SW 1271 (cell line): Measurements from ENCODE around the gene OR4D9.
"Not testable (repeated sequence)": the region's sequence is repeated elsewhere in the genome, so short reads cannot be mapped to it uniquely, and the experiment has no call there.

Experiments used
- DNase-seq, 2 experiments: peaks; one replicate each; lab custom pipeline; 2025; lab: John Stamatoyannopoulos, UW

OR4D9 gene

GRCh38 chr11:59510941-59511589, at the start of gene OR4D9:
TSS of gene OR4D9 (plus strand) at chr11:59511539. CDS start at chr11:59514913, 3,374 bp downstream.
- DNase-seq, result no peak

GRCh38 chr11:59463190-59463641, 48.1 kb upstream of the OR4D9 start:
- no peak for DNase-seq

- DNase-seq, result no peak
Measured at GRCh38 chr11:59473015-59473414, 38.3 kb upstream of the OR4D9 start, which contains the start of gene OR4D10. TSS of gene OR4D10 (plus strand) at chr11:59473315. CDS start at chr11:59477430, 4,115 bp downstream.

- DNase-seq, result no peak
Measured at GRCh38 chr11:59475176-59475575, 36.2 kb upstream of the OR4D9 start.

GRCh38 chr11:59479906-59480305, 31.4 kb upstream of the OR4D9 start:
- no peak for DNase-seq

GRCh38 chr11:59480359-59480758, 31.0 kb upstream of the OR4D9 start:
- no peak for DNase-seq

- no peak for DNase-seq
Measured at GRCh38 chr11:59501931-59502330, 9.4 kb upstream of the OR4D9 start.

- DNase-seq, result no peak
Measured at GRCh38 chr11:59503276-59503675, 8.1 kb upstream of the OR4D9 start, which contains the start of gene OR4D11. TSS of gene OR4D11 (plus strand) at chr11:59503576. CDS start at chr11:59503576, 0 bp downstream.

- no peak for DNase-seq
Measured at GRCh38 chr11:59511675-59512074, 336 bp downstream of the OR4D9 start.

- not testable (repeated sequence) for DNase-seq
Measured at GRCh38 chr11:59520139-59520538, 8.8 kb downstream of the OR4D9 start.

GRCh38 chr11:59520741-59521140, 9.4 kb downstream of the OR4D9 start:
- DNase-seq, result no peak

GRCh38 chr11:59523541-59523940, 12.2 kb downstream of the OR4D9 start:
- DNase-seq, result no peak

- no peak for DNase-seq
Measured at GRCh38 chr11:59528711-59529110, 17.4 kb downstream of the OR4D9 start.

- DNase-seq, result no peak
Measured at GRCh38 chr11:59532620-59533019, 21.3 kb downstream of the OR4D9 start.

- no peak for DNase-seq
Measured at GRCh38 chr11:59534676-59535075, 23.3 kb downstream of the OR4D9 start.

- DNase-seq, result no peak
Measured at GRCh38 chr11:59542142-59542810, 30.9 kb downstream of the OR4D9 start.

GRCh38 chr11:59543713-59544112, 32.4 kb downstream of the OR4D9 start:
- not testable (repeated sequence) for DNase-seq

GRCh38 chr11:59544869-59545178, 33.5 kb downstream of the OR4D9 start:
- DNase-seq, result no peak

- peak in 1 of 2 experiments; percentile 59 for DNase-seq
Measured at GRCh38 chr11:59545179-59546020, 34.1 kb downstream of the OR4D9 start.

GRCh38 chr11:59547605-59548308, 36.4 kb downstream of the OR4D9 start:
- DNase-seq, result not testable (repeated sequence)

GRCh38 chr11:59548309-59548656, 36.9 kb downstream of the OR4D9 start:
- DNase-seq, result no peak

- peak; percentile 90 to 94 for DNase-seq
Measured at GRCh38 chr11:59550368-59550841, 39.1 kb downstream of the OR4D9 start.
